AG04450 (cell line): ENCODE results near the gene C22orf31. TPM values are rescaled to one million over a fixed set of nuclear protein-coding genes. Genes with fewer than 3 reads are reported as not detected.

Source experiments
- CTCF ChIA-PET: fragments of 300-600, 350-600 bp; formaldehyde crosslinking; extraction: SDS; loops from one replicate; lab custom pipeline; 2022; ENCODE audit warnings: antibody characterized with exemption, inconsistent platforms; lab: Charles Lee
- POLR2A ChIA-PET: fragments of 350-600 bp; formaldehyde crosslinking; extraction: SDS; loops from one replicate; lab custom pipeline; 2021; ENCODE audit warnings: antibody characterized with exemption, inconsistent platforms; lab: Yijun Ruan, JAX
- DNase-seq: peaks from one replicate; pipeline ENCODE4 v3.0.0-alpha.2; 2011; ENCODE audit warnings: low read depth, low spot score
- H3K27ac ChIP-seq: one replicate; pipeline ENCODE4 v1.5.1; 2012; ENCODE audit warnings: low read depth, low read length, control low read depth
- H3K27me3 ChIP-seq: one replicate; pipeline ENCODE4 v1.6.0; 2012; ENCODE audit warnings: low read length; ENCODE audit not compliant: control insufficient read depth, insufficient read depth
- H3K4me3 ChIP-seq: 2 replicates; pipeline ENCODE4 v1.5.1; 2011; ENCODE audit warnings: mild to moderate bottlenecking, low read depth, low read length, control low read depth
- H3K9me3 ChIP-seq: 2 replicates; pipeline ENCODE4 v1.5.1; 2012; ENCODE audit warnings: low read length; ENCODE audit not compliant: control insufficient read depth, insufficient read depth
- CTCF ChIP-seq: IDR thresholded peaks from 2 replicates; pipeline ENCODE4 v1.5.1; 2011; ENCODE audit warnings: low read depth, low read length, control low read depth, inconsistent platforms
- polyA plus RNA-seq: library from polyadenylated mRNA; depleted of rRNA; stranded (reverse); fragments of >200 nt; gene quantifications from 2 replicates; pipeline ENCODE4 v1.2.3, GENCODE V29; 2011

Gene C22orf31
- polyA plus RNA-seq, 1 experiment = 0.11 TPM

DNA sequence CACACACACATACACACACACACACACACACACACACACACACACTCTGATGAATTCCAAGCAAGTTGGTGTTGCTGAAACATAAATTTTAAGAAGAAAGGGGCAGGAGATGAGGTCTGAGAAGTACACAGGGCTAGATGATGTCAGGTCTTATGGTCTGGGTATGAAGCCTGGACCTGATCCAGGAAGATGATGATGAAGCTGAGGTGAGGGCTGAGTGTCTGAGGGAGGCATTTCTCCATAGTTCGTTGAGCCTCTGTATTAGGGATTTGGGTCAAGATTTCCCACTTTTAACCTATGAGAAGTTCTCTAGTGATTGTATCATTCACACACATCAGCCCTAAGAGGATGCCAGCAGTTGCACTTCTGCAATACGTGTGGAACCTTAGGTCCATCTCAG, 43.8 kb upstream of the C22orf31 start:
- CTCF ChIA-PET = no interaction called here

GRCh38 chr22:29103121-29103520, 41.5 kb upstream of the C22orf31 start:
- Histone ChIP-seq H3K9me3 (no peaks in the 10 kb centered on the region), H3K4me3 (no peak overlapping the region), H3K27ac (no peak overlapping the region), H3K27me3 (no peaks in the 10 kb centered on the region)
- POLR2A ChIA-PET = no interaction called here
- CTCF ChIA-PET = interaction anchor here (0.9 to 1.1 kb wide), 2 partner anchors 10 to 14 kb away, joined by 4 read pairs; no protein-coding TSS in a partner anchor
- DNase-seq = no peak
- TF ChIP-seq CTCF = no peak

More for the DNA sequence above, 43.8 kb upstream of the C22orf31 start:
- no peaks in the 10 kb centered on the region for H3K27me3 ChIP-seq
- no peak for DNase-seq
- no peak overlapping the region for H3K4me3 ChIP-seq
- TF ChIP-seq CTCF = no peak
- no peak overlapping the region for H3K27ac ChIP-seq
- POLR2A ChIA-PET = no interaction called here
- H3K9me3 ChIP-seq = no peaks in the 10 kb centered on the region

DNA sequence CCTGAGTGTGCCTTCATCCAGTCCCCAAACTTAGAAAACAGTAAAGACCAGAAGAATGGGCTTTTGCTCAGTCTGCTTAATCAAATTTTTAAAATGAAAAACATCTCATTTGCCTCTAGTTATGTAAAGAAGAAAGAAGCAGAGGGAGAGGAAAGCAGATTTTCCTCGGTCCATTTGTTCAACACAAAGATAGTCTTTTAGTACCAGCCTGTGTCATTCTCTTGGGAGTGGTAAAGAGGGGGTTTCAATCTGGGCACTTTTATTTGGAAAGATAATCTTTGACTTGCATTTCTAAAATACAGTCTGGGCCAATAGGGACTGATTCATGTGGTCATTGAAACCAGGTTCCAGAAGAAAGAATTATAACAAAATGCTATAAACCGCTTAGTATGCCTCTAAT, 40.7 kb upstream of the C22orf31 start:
- ChIA-PET CTCF (interaction anchor here (1.6 kb wide), 1 partner anchor 52 kb away, joined by 5 read pairs; no protein-coding TSS in a partner anchor), POLR2A (no interaction called here)
- no peaks in the 10 kb centered on the region for H3K9me3 ChIP-seq
- TF ChIP-seq CTCF = no peak
- no peaks in the 10 kb centered on the region for H3K27me3 ChIP-seq
- no peak for DNase-seq
- no peak overlapping the region for H3K4me3 ChIP-seq
- H3K27ac ChIP-seq = no peak overlapping the region

- ChIA-PET CTCF (no interaction called here), POLR2A (no interaction called here)
- TF ChIP-seq CTCF = no peak
- H3K27ac ChIP-seq = no peak overlapping the region
- H3K9me3 ChIP-seq = no peaks in the 10 kb centered on the region
- DNase-seq = no peak
- H3K4me3 ChIP-seq = no peak overlapping the region
- no peaks in the 10 kb centered on the region for H3K27me3 ChIP-seq
Measured at GRCh38 chr22:29098296-29098695, 36.7 kb upstream of the C22orf31 start.

DNA sequence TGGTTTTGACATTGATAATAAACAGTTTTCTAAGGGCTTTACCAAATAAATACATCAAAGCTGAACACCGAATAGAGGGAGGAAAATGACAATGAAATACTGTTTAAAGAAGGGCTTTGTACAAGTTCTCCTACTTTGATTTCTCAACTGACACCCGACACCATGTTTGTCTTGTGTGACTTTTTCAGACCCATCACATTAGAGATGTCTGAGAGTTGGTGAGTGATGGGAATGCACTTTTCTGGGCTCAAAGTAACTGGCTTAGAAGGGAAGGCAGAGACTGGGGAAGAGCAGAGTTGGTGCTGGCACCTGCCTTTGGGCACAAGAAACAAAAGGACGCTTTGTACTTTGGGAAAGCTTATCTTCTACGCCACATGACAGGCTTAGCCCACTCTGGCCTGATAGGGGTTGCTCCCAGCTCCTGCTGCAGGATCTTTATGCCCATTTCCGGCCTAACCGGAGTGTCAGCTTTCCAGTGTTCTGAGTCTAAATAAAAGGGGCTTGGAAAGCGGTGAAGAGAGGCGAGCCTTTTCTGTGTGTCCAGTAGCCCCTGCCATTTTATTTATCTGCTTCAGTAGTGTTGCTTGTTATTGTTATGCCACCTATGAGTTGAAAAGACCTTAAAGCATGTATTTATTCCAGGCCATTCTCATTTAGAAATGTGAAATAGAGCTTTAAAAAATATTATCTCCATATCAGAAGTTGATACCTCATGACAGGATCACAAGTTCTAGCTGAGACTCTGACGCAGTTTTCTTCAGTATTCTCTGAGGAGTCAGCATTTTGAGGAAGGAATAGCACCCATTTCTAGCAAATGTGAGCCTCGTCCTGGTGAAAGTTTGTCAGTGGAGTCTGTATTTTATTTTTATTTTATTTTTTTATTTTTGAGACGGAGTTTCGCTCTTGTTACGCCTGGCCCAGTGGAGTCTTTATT, 35.4 kb upstream of the C22orf31 start:
- H3K4me3 ChIP-seq = no peak overlapping the region
- H3K9me3 ChIP-seq = no peaks in the 10 kb centered on the region
- no peak for TF ChIP-seq CTCF
- H3K27me3 ChIP-seq = no peaks in the 10 kb centered on the region
- no peak overlapping the region for H3K27ac ChIP-seq
- ChIA-PET POLR2A (interaction anchor here (0.6 kb wide), 1 partner anchor 19 kb away, joined by 3 read pairs; no protein-coding TSS in a partner anchor), CTCF (interaction anchor here (0.7 to 0.9 kb wide), 2 partner anchors 20 to 57 kb away, joined by 3 to 5 read pairs; no protein-coding TSS in a partner anchor)
- no peak for DNase-seq
